Astrocyte (in vitro differentiated cells and primary cell): ENCODE results near the gene TK2.

Source experiments
- EZH2 ChIP-seq: IDR thresholded peaks from 2 replicates; pipeline ENCODE4 v1.6.1; 2012; ENCODE audit warnings: mild to moderate bottlenecking, low read length, inconsistent platforms; ENCODE audit not compliant: insufficient read depth
- TF ChIP-seq, protein P1 (sequence below): IDR thresholded peaks from 2 replicates; pipeline ENCODE4 v1.5.1; 2011; ENCODE audit warnings: low read depth, mild to moderate bottlenecking, inconsistent platforms, low read length, moderate library complexity; ENCODE audit not compliant: insufficient read depth

- TF ChIP-seq, protein P1, sequence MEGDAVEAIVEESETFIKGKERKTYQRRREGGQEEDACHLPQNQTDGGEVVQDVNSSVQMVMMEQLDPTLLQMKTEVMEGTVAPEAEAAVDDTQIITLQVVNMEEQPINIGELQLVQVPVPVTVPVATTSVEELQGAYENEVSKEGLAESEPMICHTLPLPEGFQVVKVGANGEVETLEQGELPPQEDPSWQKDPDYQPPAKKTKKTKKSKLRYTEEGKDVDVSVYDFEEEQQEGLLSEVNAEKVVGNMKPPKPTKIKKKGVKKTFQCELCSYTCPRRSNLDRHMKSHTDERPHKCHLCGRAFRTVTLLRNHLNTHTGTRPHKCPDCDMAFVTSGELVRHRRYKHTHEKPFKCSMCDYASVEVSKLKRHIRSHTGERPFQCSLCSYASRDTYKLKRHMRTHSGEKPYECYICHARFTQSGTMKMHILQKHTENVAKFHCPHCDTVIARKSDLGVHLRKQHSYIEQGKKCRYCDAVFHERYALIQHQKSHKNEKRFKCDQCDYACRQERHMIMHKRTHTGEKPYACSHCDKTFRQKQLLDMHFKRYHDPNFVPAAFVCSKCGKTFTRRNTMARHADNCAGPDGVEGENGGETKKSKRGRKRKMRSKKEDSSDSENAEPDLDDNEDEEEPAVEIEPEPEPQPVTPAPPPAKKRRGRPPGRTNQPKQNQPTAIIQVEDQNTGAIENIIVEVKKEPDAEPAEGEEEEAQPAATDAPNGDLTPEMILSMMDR, result no peak
- no peak for TF ChIP-seq EZH2
These were observed 18.4 kb upstream of the TK2 start for GRCh38 chr16:66568355-66568754.
